Stimulated activated CD8-positive, alpha-beta memory T cell treated with anti-CD3 and anti-CD28 coated beads, Interleukin-15, amount 100 ng/mL, for 48 hours (primary cell): Measurements from ENCODE around the gene FGF18.

Experiments
- DNase-seq, 2 donors: peaks; one replicate each; pipeline ENCODE4 v3.0.0-alpha.2; 2020; ENCODE audit warnings: low read depth in 2 of 2

FGF18 gene

GRCh38 chr5:171422902-171423663 is 3.6 kb downstream of the FGF18 start:
- no peak for DNase-seq

- no peak for DNase-seq
Observed at GRCh38 chr5:171424726-171425125, 5.3 kb downstream of the FGF18 start.

DNA sequence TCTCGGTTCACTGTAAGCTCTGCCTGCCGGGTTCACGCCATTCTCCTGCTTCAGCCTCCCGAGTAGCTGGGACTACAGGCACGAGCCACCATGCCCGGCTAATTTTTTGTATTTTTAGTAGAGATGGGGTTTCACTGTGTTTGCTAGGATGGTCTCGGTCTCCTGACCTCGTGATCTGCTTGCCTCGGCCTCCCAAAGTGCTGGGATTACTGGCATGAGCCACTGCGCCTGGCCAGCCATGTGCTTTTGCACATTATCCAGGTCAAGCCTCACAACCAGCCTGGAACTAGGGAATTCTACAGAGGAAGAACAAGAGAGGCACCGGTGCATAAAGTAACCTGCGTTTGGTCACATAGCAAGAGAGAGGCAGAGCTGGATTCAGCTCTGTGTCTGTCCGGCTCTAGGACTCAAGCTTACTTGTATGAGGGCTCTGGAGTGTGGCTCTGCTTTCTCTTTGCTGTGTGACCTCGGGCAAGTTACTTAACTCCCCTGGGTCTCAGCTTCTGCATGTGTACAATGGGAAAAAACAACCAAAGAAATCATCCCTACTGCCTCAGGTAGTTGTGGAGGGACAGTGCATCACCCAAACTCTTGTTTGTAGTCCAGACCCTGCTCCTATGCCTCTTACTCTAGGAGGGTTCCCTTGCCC is 6.3 kb downstream of the FGF18 start:
- no peak for DNase-seq

GRCh38 chr5:171426266-171426665 is 6.8 kb downstream of the FGF18 start:
- no peak for DNase-seq

- DNase-seq = no peak
Observed at GRCh38 chr5:171426680-171427079, 7.2 kb downstream of the FGF18 start.

- DNase-seq = no peak
Observed at GRCh38 chr5:171427318-171428167, 8.1 kb downstream of the FGF18 start.

- no peak for DNase-seq
Observed at GRCh38 chr5:171428168-171428696, 8.8 kb downstream of the FGF18 start.

DNA sequence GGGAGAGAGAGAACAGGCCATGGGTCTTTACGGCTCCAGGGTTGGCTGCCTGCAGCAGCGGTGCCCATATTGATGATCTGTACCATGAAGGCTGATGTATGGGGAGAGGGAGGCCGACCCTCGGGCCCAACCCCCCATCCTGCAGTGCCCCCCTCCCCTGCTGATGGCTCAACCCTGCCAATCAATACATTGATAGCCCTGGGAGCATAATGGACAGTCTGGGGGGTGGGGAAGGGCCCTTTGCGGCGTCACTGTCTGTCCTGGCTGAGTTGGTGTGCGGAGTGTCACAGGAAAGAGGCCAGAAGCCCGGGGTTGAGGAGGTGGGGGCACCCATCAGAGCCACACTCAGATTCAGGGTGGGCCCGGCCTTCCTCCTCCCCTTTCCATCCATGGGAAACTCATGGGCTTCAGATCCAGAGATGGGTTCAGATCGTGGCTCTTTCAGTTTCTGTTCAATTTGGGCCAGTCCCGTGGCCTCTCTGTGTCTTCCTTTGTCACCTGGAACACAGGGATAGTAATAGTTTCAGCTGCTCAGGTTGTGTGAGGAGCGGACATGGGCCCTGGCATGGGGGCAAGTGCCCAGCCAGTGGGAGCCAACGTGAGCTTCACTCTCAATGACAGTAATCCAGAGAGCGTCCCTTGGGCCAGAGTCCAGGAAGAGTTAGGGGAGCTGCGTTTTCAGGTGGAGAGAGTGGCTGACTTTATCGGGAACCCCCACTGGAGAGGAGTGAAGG is 9.5 kb downstream of the FGF18 start:
- no peak for DNase-seq

DNA sequence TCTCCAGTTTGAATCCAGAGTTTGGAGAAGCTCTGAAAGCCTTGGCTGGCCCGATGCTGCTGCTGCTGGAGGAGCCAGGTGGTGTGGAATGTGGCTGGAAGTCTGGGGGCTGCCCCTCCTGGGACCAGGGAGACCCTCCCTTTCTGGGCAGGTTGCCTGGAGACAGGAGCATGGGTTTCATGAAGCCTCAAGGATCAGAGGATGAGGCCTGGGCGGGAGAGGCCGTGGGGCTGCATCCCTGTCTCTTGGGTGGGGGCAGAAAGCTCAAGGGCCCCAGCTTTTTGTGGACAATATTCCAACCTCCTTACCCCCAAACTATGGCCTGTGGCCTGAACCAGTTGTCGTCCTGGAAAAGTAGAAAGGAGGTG is 10.1 kb downstream of the FGF18 start:
- no peak for DNase-seq

DNA sequence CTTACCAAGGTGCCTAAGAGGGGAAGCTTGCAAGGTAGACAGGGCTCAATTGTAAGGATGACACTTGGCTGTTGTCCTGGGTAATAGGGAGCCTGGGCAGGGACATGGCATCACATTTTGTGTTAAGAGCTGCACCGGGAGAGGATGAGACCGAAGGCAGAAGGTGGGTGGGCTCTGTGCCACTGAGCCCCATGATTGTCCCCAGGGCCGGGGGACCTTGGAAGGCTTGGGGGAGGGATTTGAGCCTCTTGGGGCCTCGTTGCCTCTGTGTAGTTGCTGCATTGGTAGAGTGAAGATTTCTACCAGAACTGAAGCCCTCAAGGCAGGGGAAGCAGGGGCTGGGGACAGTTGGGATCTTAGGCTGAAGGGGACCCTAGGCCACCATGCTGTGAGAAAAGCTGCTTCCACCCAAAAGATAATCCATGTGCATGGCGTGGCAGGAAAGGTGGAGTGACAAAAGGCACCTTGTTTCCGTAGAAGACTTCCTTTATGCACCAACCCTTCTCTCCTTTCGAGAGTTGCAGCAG is 11.9 kb downstream of the FGF18 start:
- no peak for DNase-seq

- DNase-seq = no peak
Observed at GRCh38 chr5:171432076-171432475, 12.6 kb downstream of the FGF18 start.

GRCh38 chr5:171432583-171433351 is 13.3 kb downstream of the FGF18 start:
- no peak for DNase-seq

DNA sequence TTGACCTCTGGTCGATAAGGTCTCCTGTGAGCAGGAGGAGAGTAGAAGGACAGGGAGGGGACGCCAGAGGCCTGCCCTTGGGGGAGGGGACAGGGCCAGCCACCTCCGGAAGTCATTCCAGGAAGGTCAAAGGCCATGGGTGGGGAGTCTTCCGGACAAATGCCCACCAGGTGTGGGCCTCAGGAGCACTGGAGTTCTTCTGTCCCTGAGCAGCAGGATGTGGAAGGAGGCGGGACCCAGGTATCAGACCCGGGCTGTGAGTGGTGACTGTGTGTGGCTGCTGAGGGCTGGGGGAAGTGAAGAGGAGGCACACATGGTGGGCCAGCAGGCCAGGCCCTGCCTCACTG is 13.9 kb downstream of the FGF18 start:
- no peak for DNase-seq

- DNase-seq = no peak
Observed at GRCh38 chr5:171433982-171434676, 14.7 kb downstream of the FGF18 start.

GRCh38 chr5:171434874-171435273 is 15.4 kb downstream of the FGF18 start:
- no peak for DNase-seq

- DNase-seq = no peak
Observed at GRCh38 chr5:171435908-171436307, 16.5 kb downstream of the FGF18 start.

- DNase-seq = no peak
Observed at GRCh38 chr5:171436804-171437285, 17.4 kb downstream of the FGF18 start.

- DNase-seq = no peak
Observed at GRCh38 chr5:171437286-171437821, 17.9 kb downstream of the FGF18 start.

DNA sequence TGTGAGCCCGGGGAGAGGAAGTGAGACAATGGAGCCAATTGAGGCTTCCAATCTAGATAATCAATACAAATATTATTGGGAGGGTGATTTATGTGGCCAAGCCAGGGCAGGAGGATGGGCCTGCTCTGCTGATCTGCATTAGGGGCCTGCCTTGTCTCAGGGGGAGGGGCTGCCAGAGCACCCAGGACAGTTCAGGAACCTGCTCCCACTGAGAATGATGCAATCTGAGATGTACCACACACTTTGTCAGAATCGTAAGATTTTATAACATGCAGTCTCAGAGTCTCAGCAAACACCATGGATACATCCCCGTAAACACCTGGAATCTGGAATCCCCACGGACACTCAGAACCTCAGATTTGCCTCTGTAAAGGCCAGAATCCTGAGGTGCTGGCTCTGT is 19.3 kb downstream of the FGF18 start:
- no peak for DNase-seq
